ENCODE results near the gene ANKRD17.
"Not testable (repeated sequence)": the region's sequence is repeated elsewhere in the genome, so short reads cannot be mapped to it uniquely, and the experiment has no call there.

The ANKRD17 gene

GRCh38 chr4:73257234-73257633 is 1.4 kb downstream of the ANKRD17 start:
- TF ChIP-seq, protein P1, sequence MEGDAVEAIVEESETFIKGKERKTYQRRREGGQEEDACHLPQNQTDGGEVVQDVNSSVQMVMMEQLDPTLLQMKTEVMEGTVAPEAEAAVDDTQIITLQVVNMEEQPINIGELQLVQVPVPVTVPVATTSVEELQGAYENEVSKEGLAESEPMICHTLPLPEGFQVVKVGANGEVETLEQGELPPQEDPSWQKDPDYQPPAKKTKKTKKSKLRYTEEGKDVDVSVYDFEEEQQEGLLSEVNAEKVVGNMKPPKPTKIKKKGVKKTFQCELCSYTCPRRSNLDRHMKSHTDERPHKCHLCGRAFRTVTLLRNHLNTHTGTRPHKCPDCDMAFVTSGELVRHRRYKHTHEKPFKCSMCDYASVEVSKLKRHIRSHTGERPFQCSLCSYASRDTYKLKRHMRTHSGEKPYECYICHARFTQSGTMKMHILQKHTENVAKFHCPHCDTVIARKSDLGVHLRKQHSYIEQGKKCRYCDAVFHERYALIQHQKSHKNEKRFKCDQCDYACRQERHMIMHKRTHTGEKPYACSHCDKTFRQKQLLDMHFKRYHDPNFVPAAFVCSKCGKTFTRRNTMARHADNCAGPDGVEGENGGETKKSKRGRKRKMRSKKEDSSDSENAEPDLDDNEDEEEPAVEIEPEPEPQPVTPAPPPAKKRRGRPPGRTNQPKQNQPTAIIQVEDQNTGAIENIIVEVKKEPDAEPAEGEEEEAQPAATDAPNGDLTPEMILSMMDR (IDR thresholded peaks at IDR 0.05; ENCODE audit: insufficient read depth, missing control alignments): peak; percentile 74

DNA sequence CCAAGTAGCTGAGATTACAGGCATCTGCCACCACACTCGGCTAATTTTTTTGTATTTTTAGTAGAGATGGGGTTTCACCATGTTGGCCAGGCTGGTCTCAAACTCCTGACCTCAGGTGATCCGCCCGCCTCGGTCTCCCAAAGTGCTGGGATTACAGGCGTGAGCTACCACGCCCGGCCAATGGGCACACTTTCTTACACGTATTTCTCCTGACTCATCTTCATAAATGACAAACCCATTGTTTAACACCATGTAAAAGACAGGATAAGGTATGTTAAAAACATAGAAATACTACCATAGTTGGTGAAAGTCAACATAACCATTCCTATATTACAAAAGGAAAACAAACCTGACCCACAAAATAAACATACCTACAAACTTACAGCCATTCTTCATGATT is 2.8 kb downstream of the ANKRD17 start:
- DNase-seq (ENCODE audit: insufficient read length, low spot score); FAIRE-seq: not testable (repeated sequence)

More at GRCh38 chr4:73257234-73257633, 1.4 kb downstream of the ANKRD17 start:
- peak; percentile 55 for FAIRE-seq
- peak; percentile 15 for DNase-seq (ENCODE audit: insufficient read length, low spot score)

GRCh38 chr4:73252001-73252400 is 6.6 kb downstream of the ANKRD17 start:
- no peak for FAIRE-seq
- DNase-seq (ENCODE audit: insufficient read length, low spot score): no peak
- TF ChIP-seq, protein P1 (IDR thresholded peaks at IDR 0.05; ENCODE audit: insufficient read depth, missing control alignments): no peak

DNA sequence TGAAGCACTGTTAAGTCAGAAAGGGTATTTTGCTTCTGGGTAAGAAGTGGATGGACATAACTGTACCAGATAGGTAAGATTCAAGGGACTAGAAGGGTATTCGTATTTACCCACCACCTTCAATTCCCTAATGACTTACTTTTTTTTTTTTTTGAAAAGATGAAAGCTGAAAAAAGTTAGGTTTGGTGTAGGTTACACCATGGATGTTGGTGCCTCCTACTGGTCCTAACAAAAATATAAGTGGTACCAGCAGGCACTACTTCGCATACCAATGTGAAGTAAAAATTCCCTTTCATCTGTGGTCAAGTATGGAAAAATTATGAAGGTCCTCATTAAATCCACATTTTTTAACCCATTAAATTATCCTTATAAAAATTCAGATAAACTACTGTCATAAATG is 7.2 kb downstream of the ANKRD17 start:
- no peak for FAIRE-seq
- no peak for DNase-seq (ENCODE audit: insufficient read length, low spot score)
- TF ChIP-seq, protein P1 (IDR thresholded peaks at IDR 0.05; ENCODE audit: insufficient read depth, missing control alignments): no peak

- FAIRE-seq (no peak), DNase-seq (ENCODE audit: insufficient read length, low spot score) (no peak)
- TF ChIP-seq, protein P1 (IDR thresholded peaks at IDR 0.05; ENCODE audit: insufficient read depth, missing control alignments): no peak
Measured at GRCh38 chr4:73250642-73251041, 8.0 kb downstream of the ANKRD17 start.

DNA sequence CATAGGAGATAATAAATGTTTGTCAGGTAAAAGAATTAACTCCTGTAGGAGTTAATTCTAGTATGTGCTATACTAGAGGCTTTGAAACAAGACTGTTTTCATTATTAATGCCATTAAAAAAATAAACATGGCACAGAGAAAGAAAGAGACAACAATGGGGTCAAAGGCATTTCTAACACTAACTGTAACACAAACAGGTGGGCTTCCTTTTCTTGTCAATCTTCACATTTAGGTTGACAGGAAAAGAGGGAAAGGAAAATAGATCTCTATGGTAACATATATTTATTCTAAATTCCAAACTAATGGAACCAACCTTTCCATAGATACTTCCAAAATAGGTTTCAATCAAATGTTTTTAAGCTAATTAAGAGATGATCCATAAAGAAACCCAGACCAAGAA is 9.8 kb downstream of the ANKRD17 start:
- FAIRE-seq (no peak), DNase-seq (ENCODE audit: insufficient read length, low spot score) (no peak)
- TF ChIP-seq, protein P1 (IDR thresholded peaks at IDR 0.05; ENCODE audit: insufficient read depth, missing control alignments): no peak

- DNase-seq (ENCODE audit: insufficient read length, low spot score) (no peak), FAIRE-seq (no peak)
- TF ChIP-seq, protein P1 (IDR thresholded peaks at IDR 0.05; ENCODE audit: insufficient read depth, missing control alignments): no peak
Measured at GRCh38 chr4:73248416-73248815, 10.2 kb downstream of the ANKRD17 start.

GRCh38 chr4:73247100-73247499 is 11.5 kb downstream of the ANKRD17 start:
- TF ChIP-seq, protein P1 (IDR thresholded peaks at IDR 0.05; ENCODE audit: insufficient read depth, missing control alignments): no peak
- DNase-seq (ENCODE audit: insufficient read length, low spot score): no peak
- FAIRE-seq: peak; percentile 38
